Esophagus (tissue), 2 donors: ENCODE results near the gene LHB. TPM values are rescaled to one million over a fixed set of nuclear protein-coding genes. Genes with fewer than 3 reads are reported as not detected.

Experiments used
- H3K27ac ChIP-seq, 2 donors: one replicate each; pipeline ENCODE4 v1.5.1; 2013; ENCODE audit warnings: low read depth in 2 of 2, mild to moderate bottlenecking in 2 of 2, inconsistent platforms in 1 of 2, low read length in 1 of 2, moderate library complexity in 1 of 2
- H3K27me3 ChIP-seq, 2 donors: one replicate each; pipeline ENCODE4 v1.6.1; 2013; ENCODE audit warnings: low read length in 2 of 2, control low read depth in 1 of 2, mild to moderate bottlenecking in 1 of 2; ENCODE audit not compliant: insufficient read depth in 2 of 2, control insufficient read depth in 1 of 2
- H3K36me3 ChIP-seq, 2 donors: one replicate each; pipeline ENCODE4 v1.6.1; 2013; ENCODE audit warnings: low read length in 1 of 2; ENCODE audit not compliant: control insufficient read depth in 2 of 2, insufficient read depth in 2 of 2
- H3K4me1 ChIP-seq, 2 donors: one replicate each; pipeline ENCODE4 v1.6.1; 2013; ENCODE audit warnings: low read length in 1 of 2; ENCODE audit not compliant: control insufficient read depth in 2 of 2, insufficient read depth in 2 of 2
- H3K4me3 ChIP-seq, 2 donors: one replicate each; pipeline ENCODE4 v1.5.1; 2013; ENCODE audit warnings: low read length in 2 of 2, mild to moderate bottlenecking in 2 of 2, low read depth in 1 of 2, moderate library complexity in 1 of 2
- H3K9me3 ChIP-seq, 2 donors: one replicate each; pipeline ENCODE4 v1.6.1; 2013; ENCODE audit warnings: mild to moderate bottlenecking in 2 of 2, low read depth in 1 of 2, low read length in 1 of 2, moderate library complexity in 1 of 2; ENCODE audit not compliant: control insufficient read depth in 2 of 2, insufficient read depth in 1 of 2
- WGBS, 2 donors: extraction: QIAGEN DNeasy Blood & Tissue Kit; methylation state at CpG; one replicate each; pipeline ENCODE4 v1.1.7; 2013; 5-methylcytosine and 5-hydroxymethylcytosine counted together
- polyA plus RNA-seq, 2 donors: library from polyadenylated mRNA; stranded (reverse); fragments of 200-250 nt; gene quantifications; one replicate each; pipeline ENCODE4 v1.2.3, GENCODE V29; 2013
- donor health status: healthy with polysubstance abuse.
- donor health status: Bipolar disorder and iron deficiency.

LHB gene
- polyA plus RNA-seq, result under 1 TPM; 0.29 to 0.45 TPM

- H3K9me3 ChIP-seq, result peaks cover 0 to 2% of the 10 kb centered on the region in 2 donors
- H3K36me3 ChIP-seq, result peaks cover 4 to 22% of the 10 kb centered on the region in 2 donors
- H3K4me3 ChIP-seq, result peak within 1 kb of the TSS; percentile 22 to 29
- no peaks in the 10 kb centered on the region for H3K27me3 ChIP-seq
- peaks cover 2 to 7% of the 10 kb centered on the region in 2 donors for H3K4me1 ChIP-seq
- no peak within 1 kb of the TSS for H3K27ac ChIP-seq
- WGBS, 2 donors, result 67 to 68% methylated on average over 17 of the region's 17 CpGs
These were observed at the start of gene LHB for GRCh38 chr19:49017041-49017665. Gene LHB, minus strand, starts transcription at chr19:49017091. Its CDS starts 10 bp downstream, at chr19:49017081.

DNA sequence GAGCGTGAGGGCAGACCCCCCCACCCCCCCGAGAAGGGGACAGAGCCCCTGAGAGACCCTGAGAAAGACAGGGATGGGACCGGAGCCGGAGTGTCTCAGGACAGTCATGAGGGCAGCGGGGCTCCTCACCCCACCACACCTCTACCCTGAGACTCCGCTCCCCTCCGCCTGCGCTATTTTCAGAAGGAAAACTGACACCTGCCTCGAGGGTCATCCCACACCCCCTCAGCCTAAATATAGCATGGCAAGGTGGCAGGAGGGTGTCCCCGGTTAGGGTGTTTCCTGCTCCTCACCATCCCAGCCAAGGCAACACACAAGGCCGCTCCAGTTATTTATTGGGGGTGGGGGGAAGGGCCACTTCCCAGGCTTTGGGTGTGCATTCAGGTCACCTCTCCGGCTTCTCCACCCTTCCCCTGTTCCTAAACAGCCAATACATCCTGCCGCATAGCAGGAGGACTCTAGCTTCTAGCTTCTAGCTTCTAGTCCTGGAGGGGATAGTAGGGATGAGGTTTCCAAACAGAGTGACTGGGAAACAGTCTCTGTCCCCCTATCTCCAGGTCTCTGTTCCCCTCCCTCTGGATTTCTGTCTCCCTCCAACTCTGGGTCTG lies 49.1 kb upstream of the LHB start:
- H3K4me1 ChIP-seq, result peaks cover 0 to 3% of the 10 kb centered on the region in 2 donors
- no peak overlapping the region for H3K4me3 ChIP-seq
- WGBS, 2 donors, result 61 to 68% methylated on average over 13 of the region's 13 CpGs
- no peaks in the 10 kb centered on the region for H3K36me3 ChIP-seq
- no peak overlapping the region for H3K27ac ChIP-seq
- no peaks in the 10 kb centered on the region for H3K27me3 ChIP-seq
- H3K9me3 ChIP-seq, result peaks cover 0 to 7% of the 10 kb centered on the region in 2 donors

- no peaks in the 10 kb centered on the region for H3K36me3 ChIP-seq
- H3K4me1 ChIP-seq, result peaks cover 0 to 3% of the 10 kb centered on the region in 2 donors
- WGBS, 2 donors, result 3 to 6% methylated on average over 39 to 53 of the region's 53 CpGs
- H3K4me3 ChIP-seq, result peak within 1 kb of the TSS; percentile 37 to 39
- peak within 1 kb of the TSS; percentile 74 to 76 for H3K27ac ChIP-seq
- H3K9me3 ChIP-seq, result peaks cover 0 to under 1% of the 10 kb centered on the region in 2 donors
- no peaks in the 10 kb centered on the region for H3K27me3 ChIP-seq
These were observed 48.1 kb upstream of the LHB start, which contains the start of gene NTF4 for GRCh38 chr19:49064768-49065611. Gene NTF4, minus strand, starts transcription at chr19:49064818. Its CDS starts 2,821 bp downstream, at chr19:49061997.

- WGBS, 2 donors, result 38 to 43% methylated on average over 10 of the region's 10 CpGs
- peak overlapping the region; percentile 37 to 39 for H3K4me3 ChIP-seq
- no peaks in the 10 kb centered on the region for H3K36me3 ChIP-seq
- no peaks in the 10 kb centered on the region for H3K9me3 ChIP-seq
- peak overlapping the region; percentile 74 to 76 for H3K27ac ChIP-seq
- peaks cover 0 to 3% of the 10 kb centered on the region in 2 donors for H3K4me1 ChIP-seq
- H3K27me3 ChIP-seq, result no peaks in the 10 kb centered on the region
These were observed 47.2 kb upstream of the LHB start for GRCh38 chr19:49064029-49064629.

DNA sequence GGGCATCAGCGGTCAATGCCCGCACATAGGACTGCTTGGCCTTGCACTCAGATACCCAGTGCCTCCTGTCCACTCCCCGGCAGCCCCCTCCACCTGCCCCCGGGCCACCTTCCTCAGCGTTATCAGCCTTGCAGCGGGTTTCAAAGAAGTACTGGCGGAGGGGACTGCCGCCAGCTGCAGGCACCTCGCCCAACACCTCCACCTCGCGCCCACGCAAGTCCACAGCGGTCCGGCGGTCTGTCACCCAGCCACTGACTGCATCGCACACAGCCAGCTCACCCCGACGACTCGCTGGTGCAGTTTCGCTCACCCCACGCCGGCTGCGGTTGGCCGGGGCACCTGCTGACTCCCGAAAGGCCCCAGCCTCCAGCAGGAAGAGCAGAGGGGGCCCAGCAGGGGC lies 44.6 kb upstream of the LHB start:
- H3K4me1 ChIP-seq, result peaks cover 3 to 11% of the 10 kb centered on the region in 2 donors
- no peaks in the 10 kb centered on the region for H3K9me3 ChIP-seq
- no peaks in the 10 kb centered on the region for H3K27me3 ChIP-seq
- H3K4me3 ChIP-seq, result no peak overlapping the region
- 73 to 78% methylated on average over 25 of the region's 25 CpGs for WGBS, 2 donors
- H3K27ac ChIP-seq, result no peak overlapping the region
- no peaks in the 10 kb centered on the region for H3K36me3 ChIP-seq

DNA sequence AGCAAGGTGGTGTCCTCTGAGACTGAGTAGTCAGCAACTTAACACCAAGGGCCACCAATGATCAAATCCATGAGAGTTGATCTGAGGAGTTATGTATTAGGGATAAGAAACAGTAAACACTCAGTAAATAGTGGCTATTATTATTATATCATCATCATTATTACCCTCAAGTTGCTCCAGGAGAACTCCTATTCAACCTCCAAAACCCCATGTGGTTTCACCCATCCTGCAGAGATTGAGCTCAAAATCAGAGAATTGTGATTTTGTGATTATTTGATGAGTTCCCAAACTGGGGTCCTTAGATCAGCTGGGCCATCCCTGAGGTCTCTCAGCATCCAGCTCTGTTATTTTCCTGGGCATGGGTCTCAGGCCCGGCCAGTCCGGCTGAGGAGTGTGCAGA lies 44.1 kb upstream of the LHB start:
- Histone ChIP-seq H3K27ac (no peak overlapping the region), H3K9me3 (no peaks in the 10 kb centered on the region), H3K4me1 (peaks cover 3 to 16% of the 10 kb centered on the region in 2 donors), H3K36me3 (no peaks in the 10 kb centered on the region), H3K4me3 (no peak overlapping the region), H3K27me3 (no peaks in the 10 kb centered on the region)
- 95 to 98% methylated on average over 2 of the region's 2 CpGs for WGBS, 2 donors

DNA sequence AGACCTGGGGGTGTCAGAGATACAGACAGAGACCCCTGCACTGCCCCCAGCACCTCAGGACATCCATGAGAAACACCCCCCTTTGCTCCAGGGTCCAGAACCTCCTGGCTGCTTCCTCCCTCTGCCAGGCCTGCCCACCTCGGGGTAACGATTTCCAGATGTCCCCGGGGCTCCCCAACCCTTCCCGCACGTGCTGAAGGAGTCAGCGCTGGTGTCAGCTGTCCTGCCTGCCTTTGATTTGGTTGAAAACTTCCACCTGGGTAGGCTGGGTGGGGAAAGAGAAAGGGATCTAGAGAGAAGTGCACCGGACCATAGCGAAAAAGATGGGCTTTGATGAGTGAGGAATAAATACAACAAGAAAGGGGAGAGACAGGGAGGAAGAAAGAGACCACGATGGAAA lies 42.2 kb upstream of the LHB start:
- H3K4me1 ChIP-seq, result peaks cover 0 to 18% of the 10 kb centered on the region in 2 donors
- H3K36me3 ChIP-seq, result no peaks in the 10 kb centered on the region
- H3K27ac ChIP-seq, result no peak overlapping the region
- H3K27me3 ChIP-seq, result no peaks in the 10 kb centered on the region
- no peak overlapping the region for H3K4me3 ChIP-seq
- no peaks in the 10 kb centered on the region for H3K9me3 ChIP-seq
- 44 to 54% methylated on average over 9 of the region's 9 CpGs for WGBS, 2 donors

- no peak overlapping the region for H3K4me3 ChIP-seq
- no peaks in the 10 kb centered on the region for H3K36me3 ChIP-seq
- H3K9me3 ChIP-seq, result no peaks in the 10 kb centered on the region
- no peak overlapping the region for H3K27ac ChIP-seq
- peaks cover 0 to 18% of the 10 kb centered on the region in 2 donors for H3K4me1 ChIP-seq
- WGBS, 2 donors, result 31 to 33% methylated on average over 10 of the region's 10 CpGs
- no peaks in the 10 kb centered on the region for H3K27me3 ChIP-seq
These were observed 41.7 kb upstream of the LHB start for GRCh38 chr19:49058562-49058961.

DNA sequence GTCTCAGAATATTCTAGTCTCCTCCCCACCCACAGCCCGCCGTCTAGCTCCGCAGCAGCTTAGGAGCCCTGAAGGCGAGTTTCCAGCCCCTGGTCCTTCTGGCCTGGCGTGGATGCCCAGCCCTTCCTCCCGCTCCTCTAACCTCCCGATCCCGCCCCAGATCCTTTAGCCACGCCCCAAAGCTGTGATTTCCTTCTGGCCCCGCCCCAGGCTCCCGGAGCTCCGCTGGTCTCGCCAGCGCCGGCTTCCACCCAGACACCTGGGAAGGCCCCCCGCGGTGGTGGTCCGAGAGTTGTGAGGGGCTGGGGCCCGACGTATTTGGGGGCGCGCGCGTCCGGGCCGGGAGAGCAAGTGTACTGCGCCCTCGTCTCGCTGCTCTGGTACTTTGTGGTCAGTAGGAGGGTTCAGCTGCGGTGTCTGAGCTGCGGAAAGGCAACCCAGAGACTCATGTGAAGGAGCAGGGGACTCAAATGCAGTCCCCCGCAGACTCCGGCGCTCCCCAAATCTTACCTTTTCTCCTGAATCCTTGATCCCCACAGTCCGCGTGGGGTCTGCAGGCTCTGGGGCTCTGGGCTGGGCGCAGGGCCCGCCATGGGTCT lies 40.8 kb upstream of the LHB start, which contains the start of gene CGB7:
TSS of gene CGB7 (minus strand) at position 114 of the 599 bp plus-strand sequence. CDS start 2,374 bp downstream, outside the sequence.
- H3K4me1 ChIP-seq, result peaks cover 0 to 18% of the 10 kb centered on the region in 2 donors
- H3K27me3 ChIP-seq, result no peaks in the 10 kb centered on the region

More for the DNA sequence above, 40.8 kb upstream of the LHB start, which contains the start of gene CGB7:
- peak within 1 kb of the TSS; percentile 46 to 50 for H3K4me3 ChIP-seq
- no peaks in the 10 kb centered on the region for H3K36me3 ChIP-seq
- WGBS, 2 donors, result 3% methylated on average over 38 of the region's 38 CpGs
- no peak within 1 kb of the TSS for H3K27ac ChIP-seq
- H3K9me3 ChIP-seq, result no peaks in the 10 kb centered on the region
